HFF-Myc (cell line): Measurements from ENCODE around the gene UST.
"Not testable (repeated sequence)": the region's sequence is repeated elsewhere in the genome, so short reads cannot be mapped to it uniquely, and the experiment has no call there.

Source experiments
- DNase-seq: peaks from one replicate; pipeline ENCODE4 v3.0.0-alpha.2; 2011; ENCODE audit warnings: low read depth; ENCODE audit errors: extremely low read depth
- H3K4me3 ChIP-seq: replicated peaks from 2 replicates; pipeline ENCODE4 v1.5.1; 2011; ENCODE audit warnings: low read depth, mild to moderate bottlenecking, control low read depth, low read length
- TF ChIP-seq, protein P1 (sequence below): IDR thresholded peaks from 2 replicates; pipeline ENCODE4 v1.5.1; 2012; ENCODE audit warnings: mild to moderate bottlenecking, low read depth, low read length, control low read depth; ENCODE audit errors: missing control alignments

The UST gene

DNA sequence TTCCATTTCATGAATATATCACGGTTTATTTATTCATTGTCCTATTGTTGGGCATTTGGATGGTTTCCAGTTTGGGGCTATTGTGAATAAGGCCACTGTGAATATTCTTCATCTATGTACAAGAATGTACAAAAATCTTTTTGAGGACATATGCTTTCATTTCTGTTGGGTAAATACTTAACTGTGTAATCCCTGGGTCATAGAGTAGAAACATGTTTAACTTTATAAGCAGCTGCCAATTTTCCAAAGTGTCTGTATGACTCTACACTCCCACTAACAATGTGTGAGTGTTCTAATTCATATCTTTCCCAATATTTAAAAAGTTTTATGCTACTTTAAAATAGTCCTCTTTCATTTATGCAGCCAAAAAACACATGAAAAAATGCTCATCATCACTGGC is 98.6 kb downstream of the UST start:
- TF ChIP-seq, protein P1, sequence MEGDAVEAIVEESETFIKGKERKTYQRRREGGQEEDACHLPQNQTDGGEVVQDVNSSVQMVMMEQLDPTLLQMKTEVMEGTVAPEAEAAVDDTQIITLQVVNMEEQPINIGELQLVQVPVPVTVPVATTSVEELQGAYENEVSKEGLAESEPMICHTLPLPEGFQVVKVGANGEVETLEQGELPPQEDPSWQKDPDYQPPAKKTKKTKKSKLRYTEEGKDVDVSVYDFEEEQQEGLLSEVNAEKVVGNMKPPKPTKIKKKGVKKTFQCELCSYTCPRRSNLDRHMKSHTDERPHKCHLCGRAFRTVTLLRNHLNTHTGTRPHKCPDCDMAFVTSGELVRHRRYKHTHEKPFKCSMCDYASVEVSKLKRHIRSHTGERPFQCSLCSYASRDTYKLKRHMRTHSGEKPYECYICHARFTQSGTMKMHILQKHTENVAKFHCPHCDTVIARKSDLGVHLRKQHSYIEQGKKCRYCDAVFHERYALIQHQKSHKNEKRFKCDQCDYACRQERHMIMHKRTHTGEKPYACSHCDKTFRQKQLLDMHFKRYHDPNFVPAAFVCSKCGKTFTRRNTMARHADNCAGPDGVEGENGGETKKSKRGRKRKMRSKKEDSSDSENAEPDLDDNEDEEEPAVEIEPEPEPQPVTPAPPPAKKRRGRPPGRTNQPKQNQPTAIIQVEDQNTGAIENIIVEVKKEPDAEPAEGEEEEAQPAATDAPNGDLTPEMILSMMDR: no peak
- no peak for DNase-seq
- H3K4me3 ChIP-seq: no peak overlapping the region

DNA sequence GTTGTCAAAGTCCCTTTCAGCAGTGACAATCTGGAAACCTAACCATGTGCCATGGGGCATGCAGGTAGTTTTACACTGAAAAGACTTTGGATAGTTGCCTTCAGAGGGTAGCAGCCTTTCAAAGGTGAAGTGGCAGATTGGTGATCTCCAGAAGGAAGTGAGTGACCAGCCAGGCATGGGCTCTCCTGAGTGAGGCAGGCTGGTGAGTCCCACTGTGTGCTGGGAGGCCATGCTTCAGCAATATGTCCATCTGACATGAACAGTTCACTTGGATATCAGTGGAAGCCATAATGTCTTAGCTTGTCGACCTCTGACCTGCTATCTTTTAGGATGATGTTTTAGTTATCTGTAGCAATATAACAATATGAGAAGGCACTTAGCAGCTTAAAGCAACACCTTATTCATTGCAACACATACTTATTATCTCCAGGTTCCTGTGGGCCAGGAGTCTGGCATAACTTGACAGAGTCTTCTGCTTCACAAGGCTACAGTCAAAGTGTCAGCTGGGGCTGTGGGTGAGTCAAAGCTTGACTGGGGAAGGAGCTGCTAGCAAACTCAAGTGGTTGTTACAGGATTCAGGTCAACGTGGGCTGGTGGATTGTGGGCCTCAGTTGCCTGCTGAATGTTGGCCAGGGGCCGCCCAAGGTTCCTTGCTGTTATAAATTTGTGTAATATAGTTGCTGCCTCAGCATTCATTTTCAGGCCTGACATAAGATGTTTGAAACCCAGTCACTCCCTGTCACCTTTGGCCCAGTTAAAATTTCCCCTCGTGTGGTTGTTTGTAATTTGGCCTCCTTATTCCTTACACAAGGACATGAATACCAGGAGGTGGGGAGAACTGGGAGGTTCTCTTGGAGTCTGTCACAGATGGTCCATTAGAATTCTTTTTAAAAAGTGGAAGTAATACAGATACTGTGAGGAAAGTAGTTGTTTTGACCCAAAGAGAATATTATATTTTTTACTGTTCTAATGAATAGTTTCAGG is 100.2 kb downstream of the UST start:
- H3K4me3 ChIP-seq: no peak overlapping the region
- DNase-seq: no peak
- TF ChIP-seq, protein P1: no peak

DNA sequence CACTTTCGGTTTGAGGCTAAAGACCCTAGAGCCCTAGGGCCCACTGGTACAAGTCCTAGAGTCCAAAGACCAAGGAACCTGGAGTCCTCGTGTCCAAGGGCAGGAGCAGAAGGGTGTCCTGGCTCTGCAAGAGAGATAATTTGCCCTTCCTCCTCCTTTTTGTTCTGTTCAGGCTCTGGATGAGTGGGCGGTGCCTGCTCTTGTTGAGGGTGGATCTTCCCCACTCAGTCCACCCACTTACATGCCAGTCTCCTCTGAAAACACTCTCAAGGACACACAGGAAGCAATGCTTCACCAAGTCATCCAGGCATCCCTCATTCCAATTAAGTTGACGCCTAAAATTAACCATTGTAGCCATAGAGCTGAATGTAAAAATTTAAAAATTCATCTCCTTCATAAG is 102.1 kb downstream of the UST start:
- no peak for DNase-seq
- TF ChIP-seq, protein P1: no peak
- H3K4me3 ChIP-seq: no peak overlapping the region

DNA sequence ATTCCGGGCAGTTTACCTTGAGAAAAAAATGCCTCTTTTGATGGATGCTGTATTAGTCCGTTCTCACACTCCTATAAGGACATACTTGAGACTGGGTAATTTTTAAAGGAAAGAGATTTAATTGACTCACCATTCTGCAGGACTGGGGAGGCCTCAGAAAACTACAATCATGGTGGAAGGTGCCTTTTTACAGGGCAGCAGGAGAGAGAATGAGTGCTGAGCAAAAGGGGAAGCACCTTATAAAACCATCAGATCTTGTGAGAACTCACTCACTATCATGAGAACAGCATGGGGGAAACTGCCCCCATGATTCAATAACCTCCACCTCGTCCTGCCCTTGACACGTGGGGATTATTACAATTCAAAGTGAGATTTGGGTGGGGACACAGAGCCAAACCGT is 102.6 kb downstream of the UST start:
- not testable (repeated sequence) for H3K4me3 ChIP-seq, DNase-seq

DNA sequence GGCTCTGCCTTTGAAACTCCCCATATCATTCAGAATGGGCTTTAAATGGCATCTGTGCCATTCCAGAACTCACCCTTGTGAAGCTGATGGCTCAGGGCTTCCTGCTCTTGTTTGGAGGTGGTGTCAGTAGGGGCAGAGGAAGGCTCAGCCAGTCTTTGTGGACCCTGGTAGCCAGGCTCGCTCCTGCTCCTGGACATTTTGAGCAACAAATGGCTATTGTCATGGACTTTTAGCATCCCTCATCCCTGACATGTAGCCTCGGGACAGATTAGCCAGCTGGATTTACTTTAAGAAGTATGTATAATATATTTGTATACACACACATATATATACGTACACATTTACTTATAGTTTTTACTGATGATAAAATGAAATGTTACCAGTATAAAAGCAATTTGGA is 104.1 kb downstream of the UST start:
- DNase-seq: no peak
- no peak overlapping the region for H3K4me3 ChIP-seq
- TF ChIP-seq, protein P1: no peak

DNA sequence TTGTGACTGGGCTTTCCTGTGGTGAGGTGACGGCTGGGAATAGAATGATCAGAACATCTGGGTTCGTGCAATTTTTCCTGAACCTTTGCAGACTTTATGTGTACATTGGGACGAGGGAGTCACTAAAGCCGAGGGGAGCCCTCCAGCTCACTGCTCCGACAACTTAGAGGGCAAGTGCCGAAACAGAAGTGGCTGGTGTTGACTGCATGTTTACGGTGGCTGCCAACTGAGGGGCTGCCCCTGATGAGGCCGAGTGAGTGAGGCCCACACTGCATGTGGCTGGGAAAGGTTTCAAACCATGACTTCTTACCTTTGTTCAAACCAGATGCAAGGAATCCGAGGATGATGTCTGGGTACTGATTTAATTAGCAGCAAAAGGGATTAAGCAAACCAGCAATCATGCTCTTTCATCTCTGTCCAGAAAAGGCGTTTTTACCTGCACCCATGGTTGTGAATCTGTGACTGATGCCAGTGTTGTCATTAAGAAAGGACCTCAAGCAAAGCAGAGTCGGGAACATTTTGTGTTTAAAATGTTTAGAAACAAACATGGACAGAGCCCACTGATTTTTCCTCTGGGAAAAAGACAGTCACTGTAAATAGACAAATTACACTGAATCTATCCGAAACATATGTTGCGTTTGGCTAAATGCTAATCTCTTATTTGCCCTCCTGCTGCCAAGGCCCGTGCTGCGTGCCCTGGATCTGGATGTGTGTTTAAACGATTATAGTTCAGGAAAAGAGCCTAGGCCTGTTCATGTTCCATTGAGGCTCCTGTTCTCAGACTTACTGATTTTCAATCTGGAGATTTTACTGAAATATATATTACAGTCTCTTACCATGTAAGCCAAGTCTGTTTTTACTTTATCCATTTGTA is 105.1 kb downstream of the UST start:
- no peak overlapping the region for H3K4me3 ChIP-seq
- TF ChIP-seq, protein P1: no peak
- no peak for DNase-seq

DNA sequence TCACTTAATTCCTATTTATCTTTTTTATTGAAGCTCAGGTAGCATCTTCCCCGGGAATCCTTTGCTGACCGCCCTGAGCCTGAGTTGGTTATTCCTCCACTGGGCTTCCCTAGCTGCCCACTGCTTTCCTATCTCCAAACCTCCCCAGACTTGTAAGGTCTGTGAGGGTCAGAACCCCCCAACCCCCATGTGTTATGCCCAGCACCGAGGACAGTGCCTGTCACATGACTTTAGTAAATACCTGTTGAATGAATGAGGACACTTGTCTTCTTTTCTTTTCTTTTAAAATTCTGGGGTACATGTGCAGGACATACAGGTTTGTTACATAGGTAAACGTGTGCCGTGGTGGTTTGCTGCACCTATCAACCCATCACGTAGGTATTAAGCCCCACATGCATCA is 105.9 kb downstream of the UST start:
- no peak overlapping the region for H3K4me3 ChIP-seq
- DNase-seq: no peak
- TF ChIP-seq, protein P1: no peak

DNA sequence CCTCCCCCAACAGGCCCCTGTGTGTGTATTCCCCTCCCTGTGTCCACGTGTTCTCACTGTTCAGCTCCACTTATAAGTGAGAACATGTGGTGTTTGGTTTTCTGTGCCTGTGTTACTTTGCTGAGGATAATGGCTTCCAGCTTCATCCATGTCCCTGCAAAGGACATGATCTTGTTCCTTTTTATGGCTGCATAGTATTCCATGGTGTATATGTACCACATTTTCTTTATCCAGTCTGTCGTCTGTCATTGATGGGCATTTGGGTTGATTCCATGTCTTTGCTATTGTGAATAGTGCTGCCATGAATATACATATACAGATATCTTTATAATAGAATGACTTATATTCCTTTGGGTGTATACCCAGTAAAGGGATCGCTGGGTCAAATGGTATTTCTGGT is 106.3 kb downstream of the UST start:
- H3K4me3 ChIP-seq, DNase-seq: not testable (repeated sequence)
